DOHH2 (cell line): ENCODE measurements around the gene SLC7A6OS.

Source experiments
- CTCF ChIP-seq: fragments of 200-600 bp; sonication (generic); IDR thresholded peaks from one replicate; pipeline ENCODE4 v1.5.1; 2014; ENCODE audit warnings: antibody characterized with exemption, mild to moderate bottlenecking, low read depth, low read length; ENCODE audit not compliant: poor library complexity, severe bottlenecking
- EZH2phosphoT487 ChIP-seq: fragments of 200-600 bp; sonication (generic); IDR thresholded peaks from 2 replicates; pipeline ENCODE4 v1.6.1; 2017; ENCODE audit warnings: borderline replicate concordance, mild to moderate bottlenecking, antibody characterized with exemption, low read length, moderate library complexity, mixed read lengths

DNA sequence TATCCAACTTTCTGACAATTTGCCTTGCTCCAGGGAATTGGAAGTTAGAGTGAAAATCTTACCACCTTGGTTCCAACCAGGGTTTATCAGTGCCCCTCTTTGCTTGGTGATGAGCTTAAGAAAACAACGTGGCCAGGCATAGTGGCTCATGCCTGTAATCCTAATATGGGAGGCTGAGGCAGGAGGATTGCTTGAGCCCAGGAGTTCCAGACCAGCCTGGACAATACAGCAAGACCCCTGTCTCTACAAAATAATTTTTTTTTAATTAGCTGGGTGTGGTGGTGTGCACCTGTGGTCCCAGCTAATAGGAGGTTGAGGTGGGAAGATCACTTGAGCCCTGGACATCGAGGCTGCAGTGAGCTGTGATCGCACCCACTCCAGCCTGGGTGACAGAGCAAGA is 25.1 kb downstream of the SLC7A6OS start:
- no peak for TF ChIP-seq CTCF
- no peak for TF ChIP-seq EZH2phosphoT487
